Hepatocyte (in vitro differentiated cells): ENCODE data around the gene OR2T5.
"Not testable (repeated sequence)": the region's sequence is repeated elsewhere in the genome, so short reads cannot be mapped to it uniquely, and the experiment has no call there.

ENCODE experiments used
- CTCF ChIP-seq: fragments of 200-600 bp; sonication (generic); IDR thresholded peaks from 2 replicates; pipeline ENCODE4 v1.5.1; 2016; ENCODE audit warnings: antibody characterized with exemption, mild to moderate bottlenecking; ENCODE audit not compliant: poor library complexity
- EZH2phosphoT487 ChIP-seq: fragments of 200-600 bp; sonication (generic); IDR thresholded peaks from one replicate; pipeline ENCODE4 v1.6.1; 2018; ENCODE audit warnings: antibody characterized with exemption, mild to moderate bottlenecking, low read depth, moderate library complexity; ENCODE audit not compliant: unreplicated experiment, severe bottlenecking

DNA sequence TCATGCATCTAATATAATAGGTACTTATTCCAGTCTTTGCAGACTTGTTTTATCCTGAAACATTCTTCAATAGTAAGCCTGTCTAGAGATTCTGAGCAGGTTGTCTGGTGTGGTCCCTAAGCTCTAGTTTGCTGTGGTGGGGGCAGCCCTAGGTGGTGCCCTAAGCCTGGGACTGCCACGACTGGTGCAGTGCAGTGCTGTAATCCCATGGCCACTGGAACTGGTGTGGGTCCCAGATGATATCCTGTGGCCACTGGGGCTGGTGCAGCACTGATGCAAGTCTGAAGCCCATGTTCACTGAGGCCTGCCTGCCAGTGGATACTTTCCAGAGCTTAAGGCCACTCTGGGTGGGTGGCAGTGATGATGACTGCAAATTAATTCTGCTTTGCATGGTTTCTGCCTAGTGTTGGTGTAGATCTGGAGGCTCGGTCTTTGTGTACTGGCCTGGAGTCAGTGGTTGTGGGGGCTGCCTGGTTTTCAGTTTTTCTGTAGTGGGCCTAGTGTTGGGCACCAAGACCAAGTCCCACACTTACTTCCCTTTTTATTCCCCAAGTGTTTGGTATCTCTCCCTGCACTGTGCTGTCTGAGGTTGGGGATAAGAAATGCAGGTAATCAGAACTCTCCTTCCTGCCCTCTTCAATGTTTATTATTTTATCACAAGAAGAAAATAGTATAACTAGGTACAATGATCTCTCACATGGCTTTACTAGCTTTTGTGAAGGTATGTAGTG lies 12.1 kb downstream of the OR2T5 start:
- not testable (repeated sequence) for TF ChIP-seq CTCF, EZH2phosphoT487
